GM10248 (cell line): ENCODE results near the gene TINAG.

ENCODE experiments used
- CTCF ChIA-PET: fragments of 300-600 bp; sonication (Branson Sonifier 250); formaldehyde crosslinking; extraction: SDS; loops from one replicate; lab custom pipeline; 2021; ENCODE audit warnings: antibody characterized with exemption; lab: Yijun Ruan, JAX
- POLR2A ChIA-PET: fragments of 350-650 bp; sonication (Branson Sonifier 250); formaldehyde crosslinking; extraction: SDS; loops from one replicate; lab custom pipeline; 2020; ENCODE audit warnings: antibody characterized with exemption; lab: Yijun Ruan, JAX
- DNase-seq: peaks from one replicate; pipeline ENCODE4 v3.0.0; 2012; ENCODE audit errors: extremely low spot score
- CTCF ChIP-seq: IDR thresholded peaks from 2 replicates; pipeline ENCODE4 v1.5.1; 2012; ENCODE audit warnings: mild to moderate bottlenecking, low read depth; ENCODE audit errors: extremely low read depth, missing control alignments, control extremely low read depth

TINAG gene

GRCh38 chr6:54299542-54300269 lies 8.5 kb upstream of the TINAG start:
- CTCF ChIA-PET, result interaction anchor here (1.0 kb wide), 1 partner anchor 14 kb away, joined by 3 read pairs; no protein-coding TSS in a partner anchor
- POLR2A ChIA-PET, result no interaction called here
- no peak for DNase-seq
- no peak for TF ChIP-seq CTCF

GRCh38 chr6:54301770-54302169 lies 6.5 kb upstream of the TINAG start:
- CTCF ChIA-PET, result interaction anchor here (2.1 to 2.5 kb wide), 2 partner anchors 9 to 15 kb away, joined by 6 to 8 read pairs; no protein-coding TSS in a partner anchor
- no peak for TF ChIP-seq CTCF
- POLR2A ChIA-PET, result no interaction called here
- no peak for DNase-seq

- POLR2A ChIA-PET, result no interaction called here
- DNase-seq, result no peak
- TF ChIP-seq CTCF, result no peak
- CTCF ChIA-PET, result no interaction called here
These were observed 766 bp upstream of the TINAG start for GRCh38 chr6:54307439-54307910.

- ChIA-PET CTCF (no interaction called here), POLR2A (no interaction called here)
- no peak for TF ChIP-seq CTCF
- DNase-seq, result no peak
These were observed 710 bp downstream of the TINAG start for GRCh38 chr6:54308986-54309315.

- TF ChIP-seq CTCF, result no peak
- ChIA-PET POLR2A (no interaction called here), CTCF (interaction anchor here (1.2 kb wide), 1 partner anchor 37 kb away, joined by 3 read pairs; no protein-coding TSS in a partner anchor)
- no peak for DNase-seq
These were observed 2.3 kb downstream of the TINAG start for GRCh38 chr6:54310377-54311152.

GRCh38 chr6:54315656-54316055 lies 7.4 kb downstream of the TINAG start:
- ChIA-PET CTCF (interaction anchor here (1.2 to 1.4 kb wide), 2 partner anchors 11 to 13 kb away, joined by 3 read pairs; no protein-coding TSS in a partner anchor), POLR2A (no interaction called here)
- DNase-seq, result no peak
- no peak for TF ChIP-seq CTCF
